Glutamatergic neuron (in vitro differentiated cells): Measurements from ENCODE around the gene BCKDK. TPM values are rescaled to one million over a fixed set of nuclear protein-coding genes. Genes with fewer than 3 reads are reported as not detected.

Experiments used
- DNase-seq: peaks from one replicate; pipeline ENCODE4 v3.0.0; 2022
- H3K27ac Mint-ChIP-seq: one replicate; pipeline ENCODE4 v1.8.0; 2020; ENCODE audit warnings: mild to moderate bottlenecking, mixed read lengths, inconsistent platforms; ENCODE audit not compliant: unreplicated experiment
- H3K27me3 Mint-ChIP-seq: one replicate; pipeline ENCODE4 v1.8.0; 2020; ENCODE audit warnings: mild to moderate bottlenecking, moderate library complexity, mixed read lengths, inconsistent platforms; ENCODE audit not compliant: unreplicated experiment
- H3K36me3 Mint-ChIP-seq: one replicate; pipeline ENCODE4 v1.8.0; 2020; ENCODE audit warnings: mild to moderate bottlenecking, mixed read lengths, inconsistent platforms; ENCODE audit not compliant: unreplicated experiment
- H3K4me1 Mint-ChIP-seq: one replicate; pipeline ENCODE4 v1.8.0; 2020; ENCODE audit warnings: mild to moderate bottlenecking, low read depth, mixed read lengths, inconsistent platforms; ENCODE audit not compliant: unreplicated experiment
- H3K4me3 Mint-ChIP-seq: one replicate; pipeline ENCODE4 v1.8.0; 2020; ENCODE audit warnings: mild to moderate bottlenecking, mixed read lengths, inconsistent platforms; ENCODE audit not compliant: unreplicated experiment
- H3K9me3 Mint-ChIP-seq: one replicate; pipeline ENCODE4 v1.8.0; 2020; ENCODE audit warnings: mild to moderate bottlenecking, moderate library complexity, mixed read lengths, inconsistent platforms; ENCODE audit not compliant: unreplicated experiment
- total RNA-seq: library from RNA; stranded (reverse); fragmentation: NEBNext Ultra II Directional; extraction: Animal tissue kit (Norgen Biotek cat#: 25700); gene quantifications from one replicate; pipeline ENCODE4 v1.2.1, GENCODE V29; 2021; ENCODE audit not compliant: unreplicated experiment
- TF ChIP-seq, protein P1 (sequence below): fragments of 200-600 bp; sonication (generic); IDR thresholded peaks from one replicate; pipeline ENCODE4 v1.5.0; 2021; ENCODE audit not compliant: partially characterized antibody, unreplicated experiment

Gene BCKDK
- total RNA-seq, 1 donor from 2014 or later = 62.4 TPM

DNA sequence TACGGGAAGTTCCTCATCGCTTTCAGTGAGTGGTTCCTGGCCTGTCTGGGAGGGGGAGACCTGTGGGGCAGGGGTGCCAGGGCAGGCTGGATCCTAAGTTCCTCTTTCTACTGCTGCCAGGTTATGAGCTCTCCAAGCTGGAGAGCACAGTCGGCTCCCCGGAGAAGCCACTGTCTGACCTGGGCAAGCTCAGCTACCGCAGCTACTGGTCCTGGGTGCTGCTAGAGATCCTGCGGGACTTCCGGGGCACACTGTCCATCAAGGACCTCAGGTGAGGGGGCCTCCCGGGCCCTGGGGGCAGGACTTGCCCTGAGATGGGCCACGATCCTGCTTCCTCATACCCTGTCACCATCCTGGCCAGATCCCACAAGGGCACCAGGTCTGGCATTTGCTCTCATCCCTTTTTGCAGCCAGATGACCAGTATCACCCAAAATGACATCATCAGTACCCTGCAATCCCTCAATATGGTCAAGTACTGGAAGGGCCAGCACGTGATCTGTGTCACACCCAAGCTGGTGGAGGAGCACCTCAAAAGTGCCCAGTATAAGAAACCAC lies 22.2 kb downstream of the BCKDK start:
- no peak overlapping the region for H3K27ac Mint-ChIP-seq
- peaks cover 6% of the 10 kb centered on the region for H3K4me1 Mint-ChIP-seq
- no peak for DNase-seq
- H3K36me3 Mint-ChIP-seq = no peaks in the 10 kb centered on the region
- H3K9me3 Mint-ChIP-seq = peaks cover 7% of the 10 kb centered on the region
- TF ChIP-seq, protein P1, sequence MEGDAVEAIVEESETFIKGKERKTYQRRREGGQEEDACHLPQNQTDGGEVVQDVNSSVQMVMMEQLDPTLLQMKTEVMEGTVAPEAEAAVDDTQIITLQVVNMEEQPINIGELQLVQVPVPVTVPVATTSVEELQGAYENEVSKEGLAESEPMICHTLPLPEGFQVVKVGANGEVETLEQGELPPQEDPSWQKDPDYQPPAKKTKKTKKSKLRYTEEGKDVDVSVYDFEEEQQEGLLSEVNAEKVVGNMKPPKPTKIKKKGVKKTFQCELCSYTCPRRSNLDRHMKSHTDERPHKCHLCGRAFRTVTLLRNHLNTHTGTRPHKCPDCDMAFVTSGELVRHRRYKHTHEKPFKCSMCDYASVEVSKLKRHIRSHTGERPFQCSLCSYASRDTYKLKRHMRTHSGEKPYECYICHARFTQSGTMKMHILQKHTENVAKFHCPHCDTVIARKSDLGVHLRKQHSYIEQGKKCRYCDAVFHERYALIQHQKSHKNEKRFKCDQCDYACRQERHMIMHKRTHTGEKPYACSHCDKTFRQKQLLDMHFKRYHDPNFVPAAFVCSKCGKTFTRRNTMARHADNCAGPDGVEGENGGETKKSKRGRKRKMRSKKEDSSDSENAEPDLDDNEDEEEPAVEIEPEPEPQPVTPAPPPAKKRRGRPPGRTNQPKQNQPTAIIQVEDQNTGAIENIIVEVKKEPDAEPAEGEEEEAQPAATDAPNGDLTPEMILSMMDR = no peak
- peaks cover 6% of the 10 kb centered on the region for H3K27me3 Mint-ChIP-seq
- no peak overlapping the region for H3K4me3 Mint-ChIP-seq

DNA sequence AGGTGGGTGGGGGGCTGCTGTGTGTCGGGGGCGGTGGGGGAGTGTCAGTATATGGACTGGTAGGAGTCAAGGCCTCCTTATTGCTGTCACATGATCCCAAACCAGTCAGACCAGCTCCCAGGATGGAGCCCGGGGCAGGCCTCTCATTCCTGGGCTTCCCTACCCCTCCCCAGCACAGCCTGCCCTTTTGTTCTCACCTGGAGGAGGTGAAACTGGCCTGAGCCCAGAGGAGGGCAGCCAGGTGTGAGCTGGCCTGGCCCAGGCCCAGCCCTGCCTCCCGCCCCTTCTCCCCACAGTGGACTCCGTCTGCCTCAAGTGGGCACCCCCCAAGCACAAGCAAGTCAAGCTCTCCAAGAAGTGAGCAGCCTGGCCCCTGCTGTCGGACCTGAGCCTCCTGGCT lies 22.7 kb downstream of the BCKDK start:
- peaks cover 6% of the 10 kb centered on the region for H3K27me3 Mint-ChIP-seq
- DNase-seq = no peak
- peaks cover 5% of the 10 kb centered on the region for H3K9me3 Mint-ChIP-seq
- TF ChIP-seq, protein P1 = no peak
- peaks cover 7% of the 10 kb centered on the region for H3K4me1 Mint-ChIP-seq
- H3K27ac Mint-ChIP-seq = no peak overlapping the region
- no peaks in the 10 kb centered on the region for H3K36me3 Mint-ChIP-seq
- H3K4me3 Mint-ChIP-seq = no peak overlapping the region

DNA sequence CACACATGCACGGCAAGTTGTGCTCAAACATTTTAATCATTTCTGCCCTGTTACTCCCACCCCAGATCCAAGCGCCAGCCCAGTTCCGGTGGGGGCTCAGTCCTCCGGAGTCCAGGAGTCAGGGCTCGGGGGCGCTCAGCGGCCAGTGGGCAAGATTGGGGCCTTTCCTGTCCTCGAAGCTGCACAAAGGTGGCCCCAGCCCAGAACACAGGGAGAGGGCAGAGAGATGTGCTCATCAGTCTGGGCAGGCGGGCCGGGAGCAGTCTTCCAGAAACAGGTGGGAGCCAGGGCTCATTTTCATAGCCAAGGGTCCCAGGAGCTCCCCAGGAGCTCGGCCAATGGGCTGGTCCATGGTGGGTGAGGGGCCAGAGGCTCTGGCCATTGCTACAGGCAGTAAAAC lies 23.2 kb downstream of the BCKDK start:
- Mint-ChIP-seq H3K4me3 (no peak overlapping the region), H3K27me3 (peaks cover 6% of the 10 kb centered on the region), H3K9me3 (peaks cover 4% of the 10 kb centered on the region), H3K4me1 (peaks cover 7% of the 10 kb centered on the region), H3K27ac (no peak overlapping the region), H3K36me3 (no peaks in the 10 kb centered on the region)
- DNase-seq = no peak
- TF ChIP-seq, protein P1 = no peak

DNA sequence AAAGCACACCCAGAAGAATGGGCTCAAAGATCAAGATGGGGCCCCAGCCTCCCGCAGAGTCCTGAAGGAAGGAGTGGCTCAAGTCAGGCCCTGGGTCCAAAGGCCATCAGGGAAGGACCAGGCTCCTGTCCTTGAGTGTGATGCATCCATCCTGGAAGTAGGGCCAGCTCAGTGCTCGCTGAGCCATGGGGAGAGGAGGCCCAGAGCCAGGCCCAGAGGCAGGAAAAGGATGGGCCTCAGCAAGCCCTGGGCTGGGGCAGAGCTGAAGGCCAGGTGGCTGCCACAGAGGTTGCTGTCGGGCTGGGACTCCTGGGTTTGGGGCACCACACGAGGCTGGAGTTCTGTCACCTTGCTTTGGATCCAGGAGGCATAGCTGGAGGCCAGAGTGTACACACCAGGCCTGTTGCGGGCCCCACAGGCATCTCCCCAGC lies 23.7 kb downstream of the BCKDK start:
- Mint-ChIP-seq H3K9me3 (peaks cover 4% of the 10 kb centered on the region), H3K27ac (no peak overlapping the region), H3K36me3 (no peaks in the 10 kb centered on the region), H3K4me1 (peaks cover 7% of the 10 kb centered on the region), H3K27me3 (peaks cover 6% of the 10 kb centered on the region), H3K4me3 (no peak overlapping the region)
- TF ChIP-seq, protein P1 = no peak
- no peak for DNase-seq

DNA sequence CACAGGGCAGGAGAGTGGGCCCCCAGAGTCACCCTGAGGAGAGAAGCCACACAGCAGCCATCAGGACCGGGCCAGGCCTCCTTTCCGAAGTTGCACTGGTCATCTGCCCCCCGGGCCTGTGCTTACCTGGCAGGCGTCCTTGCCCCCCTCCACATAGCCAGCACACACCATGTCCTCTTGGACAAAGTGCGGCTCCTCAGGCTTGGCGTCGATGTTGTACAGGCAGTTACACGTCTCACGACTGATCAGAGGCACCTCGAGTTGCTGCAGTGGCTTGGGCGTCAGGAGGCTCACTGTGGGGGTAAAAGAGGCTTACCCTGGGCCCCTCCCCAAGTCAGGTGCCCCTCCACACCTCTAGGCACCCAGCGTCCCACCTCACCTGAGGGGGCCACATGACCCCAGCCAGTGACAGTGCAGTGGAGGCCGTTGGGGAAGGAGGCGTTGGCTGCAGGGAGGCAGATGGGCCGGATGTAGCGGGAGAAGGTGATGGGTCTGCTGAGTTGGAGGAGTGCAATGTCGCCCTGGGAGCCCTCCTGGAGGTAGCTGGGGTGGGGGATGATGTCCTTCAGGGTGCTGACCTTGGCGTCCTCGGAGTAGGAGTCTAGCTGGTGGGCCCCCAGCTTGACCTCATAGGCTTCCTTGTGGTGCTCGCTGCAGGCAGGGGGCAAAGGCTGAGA lies 24.3 kb downstream of the BCKDK start:
- H3K27me3 Mint-ChIP-seq = peaks cover 6% of the 10 kb centered on the region
- H3K9me3 Mint-ChIP-seq = peaks cover 4% of the 10 kb centered on the region
- H3K27ac Mint-ChIP-seq = no peak overlapping the region
- peaks cover 7% of the 10 kb centered on the region for H3K4me1 Mint-ChIP-seq
- TF ChIP-seq, protein P1 = no peak
- DNase-seq = no peak
- no peaks in the 10 kb centered on the region for H3K36me3 Mint-ChIP-seq
- no peak overlapping the region for H3K4me3 Mint-ChIP-seq
